Chondrocyte (in vitro differentiated cells): ENCODE results near the gene NEDD1. TPM values are rescaled to one million over a fixed set of nuclear protein-coding genes. Genes with fewer than 3 reads are reported as not detected.

Experiments
- DNase-seq: peaks from one replicate; pipeline ENCODE4 v3.0.0; 2021; ENCODE audit warnings: mixed read lengths, low spot score
- H3K27ac Mint-ChIP-seq: one replicate; pipeline ENCODE4 v1.8.0; 2021; ENCODE audit warnings: mild to moderate bottlenecking, moderate library complexity, mixed read lengths; ENCODE audit not compliant: unreplicated experiment
- H3K27me3 Mint-ChIP-seq: 2 replicates; pipeline ENCODE4 v1.8.0; 2021; ENCODE audit warnings: low read depth, mixed read lengths
- H3K36me3 Mint-ChIP-seq: 2 replicates; pipeline ENCODE4 v1.8.0; 2021; ENCODE audit warnings: low read depth, mixed read lengths
- H3K4me1 Mint-ChIP-seq: 2 replicates; pipeline ENCODE4 v1.8.0; 2021; ENCODE audit warnings: low read depth, mild to moderate bottlenecking, mixed read lengths
- H3K4me3 Mint-ChIP-seq: one replicate; pipeline ENCODE4 v1.8.0; 2021; ENCODE audit warnings: mild to moderate bottlenecking, moderate library complexity, mixed read lengths; ENCODE audit not compliant: unreplicated experiment
- H3K9me3 Mint-ChIP-seq: 2 replicates; pipeline ENCODE4 v1.8.0; 2021; ENCODE audit warnings: low read depth, mixed read lengths
- CTCF ChIP-seq: fragments of 200-600 bp; sonication (generic); IDR thresholded peaks from 2 replicates; pipeline ENCODE4 v1.5.0; 2021; ENCODE audit warnings: antibody characterized with exemption, mild to moderate bottlenecking, moderate library complexity
- total RNA-seq: library from RNA; stranded (reverse); gene quantifications from 3 replicates; pipeline ENCODE4 v1.2.1, GENCODE V29; 2021

The NEDD1 gene
- total RNA-seq, 1 donor from 2014 or later, result 19.9 TPM

GRCh38 chr12:96907671-96908422 is 790 bp downstream of the NEDD1 start:
- Mint-ChIP-seq H3K36me3 (no peaks in the 10 kb centered on the region), H3K9me3 (no peaks in the 10 kb centered on the region), H3K4me1 (peaks cover 24% of the 10 kb centered on the region), H3K27ac (peak overlapping the region; percentile 87), H3K4me3 (peak overlapping the region; percentile 85), H3K27me3 (peaks cover 7% of the 10 kb centered on the region)
- TF ChIP-seq CTCF, result no peak
- no peak for DNase-seq

- H3K4me1 Mint-ChIP-seq, result peaks cover 24% of the 10 kb centered on the region
- H3K27me3 Mint-ChIP-seq, result peaks cover 7% of the 10 kb centered on the region
- no peak for DNase-seq
- H3K27ac Mint-ChIP-seq, result no peak overlapping the region
- H3K9me3 Mint-ChIP-seq, result no peaks in the 10 kb centered on the region
- no peak for TF ChIP-seq CTCF
- H3K36me3 Mint-ChIP-seq, result no peaks in the 10 kb centered on the region
- peak overlapping the region; percentile 85 for H3K4me3 Mint-ChIP-seq
Observed at GRCh38 chr12:96908423-96908675, 1.3 kb downstream of the NEDD1 start.

GRCh38 chr12:96912261-96912660 is 5.2 kb downstream of the NEDD1 start:
- H3K4me1 Mint-ChIP-seq, result peaks cover 20% of the 10 kb centered on the region
- H3K4me3 Mint-ChIP-seq, result no peak overlapping the region
- no peak for DNase-seq
- TF ChIP-seq CTCF, result no peak
- H3K27ac Mint-ChIP-seq, result no peak overlapping the region
- no peaks in the 10 kb centered on the region for H3K9me3 Mint-ChIP-seq
- H3K27me3 Mint-ChIP-seq, result no peaks in the 10 kb centered on the region
- no peaks in the 10 kb centered on the region for H3K36me3 Mint-ChIP-seq

- no peak for DNase-seq
- Mint-ChIP-seq H3K27ac (no peak overlapping the region), H3K4me3 (no peak overlapping the region), H3K9me3 (no peaks in the 10 kb centered on the region), H3K36me3 (no peaks in the 10 kb centered on the region), H3K27me3 (no peaks in the 10 kb centered on the region), H3K4me1 (peaks cover 17% of the 10 kb centered on the region)
- TF ChIP-seq CTCF, result no peak
Observed at GRCh38 chr12:96912943-96913342, 5.9 kb downstream of the NEDD1 start.

GRCh38 chr12:96919510-96920210 is 12.6 kb downstream of the NEDD1 start:
- TF ChIP-seq CTCF, result no peak
- H3K9me3 Mint-ChIP-seq, result peaks cover 7% of the 10 kb centered on the region
- H3K4me3 Mint-ChIP-seq, result no peak overlapping the region
- no peaks in the 10 kb centered on the region for H3K27me3 Mint-ChIP-seq
- no peaks in the 10 kb centered on the region for H3K4me1 Mint-ChIP-seq
- H3K36me3 Mint-ChIP-seq, result peaks cover 9% of the 10 kb centered on the region
- DNase-seq, result no peak
- no peak overlapping the region for H3K27ac Mint-ChIP-seq
